Measurements from ENCODE around the gene WDR48.

WDR48 gene

DNA sequence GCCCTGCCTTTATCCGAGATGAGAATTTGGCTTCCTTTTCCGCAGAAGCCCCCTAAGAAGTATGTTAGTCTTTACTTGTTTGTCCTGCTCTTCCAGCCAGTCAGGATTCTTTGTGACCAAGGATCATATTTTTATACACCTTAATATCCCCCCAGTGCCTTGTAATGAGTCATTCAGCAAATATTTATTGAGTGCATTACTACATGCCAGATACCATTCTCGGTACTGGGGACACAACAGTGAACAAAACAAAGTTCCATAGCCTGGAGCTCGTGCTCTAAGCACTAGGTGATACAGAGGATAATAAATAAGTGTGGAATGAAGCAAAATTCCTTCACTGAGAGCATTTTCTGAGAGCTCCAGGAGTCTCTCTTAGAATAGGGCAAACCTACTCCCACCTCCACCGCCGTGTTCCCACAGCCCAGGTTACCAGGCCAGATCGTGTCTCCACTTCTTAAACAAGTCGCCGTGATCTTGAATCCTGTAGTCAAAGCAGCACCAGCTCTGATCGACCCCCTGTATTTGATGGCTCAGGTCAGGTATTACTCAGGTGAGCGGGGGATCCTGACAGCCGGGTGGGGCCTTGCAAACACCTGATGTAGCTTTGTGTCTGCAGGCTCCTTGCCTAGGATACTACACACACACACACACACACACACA, 74.2 kb downstream of the WDR48 start:
- no peaks in the 10 kb centered on the region for H3K9me3 Mint-ChIP-seq
- no peak for DNase-seq
- ATAC-seq (replicated peaks), result no peak
- no peaks in the 10 kb centered on the region for H3K27me3 Mint-ChIP-seq
- H3K4me1 Mint-ChIP-seq (ENCODE audit: low read depth in 2 of 2), result peaks cover 21 to 27% of the 10 kb centered on the region in 2 donors
- no peak overlapping the region for H3K27ac Mint-ChIP-seq
- no peak overlapping the region for H3K4me3 Mint-ChIP-seq
- peaks cover under 1% of the 10 kb centered on the region for H3K36me3 Mint-ChIP-seq (ENCODE audit: insufficient read depth)

DNA sequence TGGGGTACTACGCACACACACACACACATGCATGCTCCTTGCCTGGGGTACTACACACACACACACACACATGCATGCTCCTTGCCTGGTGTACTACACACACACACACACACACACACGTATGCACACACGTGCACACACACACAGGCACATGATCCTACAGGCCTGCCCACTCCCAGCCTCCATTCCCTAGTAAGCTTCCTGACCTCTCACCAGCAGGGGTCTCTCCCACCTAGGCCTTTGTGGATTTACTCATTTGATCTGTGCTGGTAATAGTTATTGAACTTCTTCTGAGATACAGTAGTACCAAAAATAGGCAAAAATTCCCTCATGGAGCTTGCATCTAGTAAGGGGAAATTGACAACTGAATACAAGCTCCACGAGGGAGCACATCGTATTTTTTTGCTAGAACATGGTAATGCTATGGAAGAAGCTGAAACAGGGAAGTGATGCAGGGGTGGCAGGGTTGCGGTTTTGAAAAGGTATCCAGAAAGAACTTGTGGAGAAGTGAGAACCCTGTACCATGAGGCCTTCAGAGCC, 74.8 kb downstream of the WDR48 start:
- no peak overlapping the region for H3K4me3 Mint-ChIP-seq
- no peaks in the 10 kb centered on the region for H3K27me3 Mint-ChIP-seq
- H3K4me1 Mint-ChIP-seq (ENCODE audit: low read depth in 2 of 2), result peaks cover 21 to 27% of the 10 kb centered on the region in 2 donors
- H3K9me3 Mint-ChIP-seq, result no peaks in the 10 kb centered on the region
- DNase-seq, result no peak
- no peak overlapping the region for H3K27ac Mint-ChIP-seq
- peaks cover 3% of the 10 kb centered on the region for H3K36me3 Mint-ChIP-seq (ENCODE audit: insufficient read depth)
- ATAC-seq (replicated peaks), result peak; percentile 25

DNA sequence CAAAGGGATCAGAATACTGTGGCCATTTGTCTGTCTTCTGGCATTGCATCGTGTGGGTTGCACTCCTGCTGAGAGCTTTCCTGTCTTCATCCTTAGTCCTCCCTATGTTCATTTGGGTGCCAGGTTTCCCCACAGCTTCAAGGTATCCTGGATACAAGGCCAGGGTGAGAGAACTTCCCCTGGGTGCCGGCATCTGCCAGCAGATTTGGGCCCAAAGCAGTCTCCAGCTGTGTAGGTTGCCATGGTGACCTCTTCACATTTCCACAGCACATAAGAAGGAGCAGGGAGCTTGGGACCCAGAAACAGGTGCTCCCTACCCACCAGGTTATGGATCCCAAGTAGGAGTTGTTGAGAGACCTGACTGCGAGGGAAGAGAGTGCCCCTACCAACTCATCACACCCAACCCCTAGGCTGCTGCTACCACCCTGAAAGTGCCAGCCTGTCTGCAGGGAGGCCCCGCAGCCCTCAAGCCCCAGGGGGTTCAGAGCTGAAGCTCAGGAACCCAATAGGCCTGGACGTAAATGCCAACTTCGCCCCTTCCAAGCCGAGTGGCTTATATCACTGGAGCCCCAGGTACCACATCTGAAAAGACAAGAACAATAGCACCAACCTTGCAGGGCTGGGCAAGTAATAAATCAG, 75.6 kb downstream of the WDR48 start:
- no peaks in the 10 kb centered on the region for H3K9me3 Mint-ChIP-seq
- H3K27ac Mint-ChIP-seq, result peak overlapping the region; percentile 41 to 68
- peaks cover 21 to 27% of the 10 kb centered on the region in 2 donors for H3K4me1 Mint-ChIP-seq (ENCODE audit: low read depth in 2 of 2)
- DNase-seq (no peak), ATAC-seq (replicated peaks) (peak; percentile 14)
- peak overlapping the region; percentile 36 to 44 for H3K4me3 Mint-ChIP-seq
- peaks cover 3% of the 10 kb centered on the region for H3K36me3 Mint-ChIP-seq (ENCODE audit: insufficient read depth)
- no peaks in the 10 kb centered on the region for H3K27me3 Mint-ChIP-seq

DNA sequence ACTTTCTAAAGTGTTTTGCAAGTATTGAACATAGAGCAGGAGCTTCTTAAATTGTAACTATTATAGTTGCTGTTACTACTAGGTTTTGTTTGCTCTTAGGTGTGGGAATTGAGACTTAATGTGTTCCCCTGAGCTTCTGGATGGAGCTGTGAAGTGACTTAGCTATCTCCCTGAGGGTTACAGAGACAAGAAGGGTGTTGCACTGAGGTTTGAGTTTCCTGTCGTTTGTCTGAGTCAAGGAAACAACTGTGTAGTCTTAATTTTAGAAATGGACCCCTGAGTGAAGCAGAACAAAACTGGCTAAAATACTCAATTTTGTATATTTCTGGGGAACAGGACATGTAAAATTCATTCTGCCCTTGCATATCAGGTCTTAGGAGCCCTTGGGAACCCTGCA, 76.1 kb downstream of the WDR48 start:
- H3K27me3 Mint-ChIP-seq, result no peaks in the 10 kb centered on the region
- ATAC-seq (replicated peaks), result peak; percentile 75
- H3K9me3 Mint-ChIP-seq, result no peaks in the 10 kb centered on the region
- H3K36me3 Mint-ChIP-seq (ENCODE audit: insufficient read depth), result peaks cover 3% of the 10 kb centered on the region
- peak overlapping the region; percentile 36 to 44 for H3K4me3 Mint-ChIP-seq
- DNase-seq, result no peak
- peak overlapping the region; percentile 41 to 68 for H3K27ac Mint-ChIP-seq
- peaks cover 21 to 27% of the 10 kb centered on the region in 2 donors for H3K4me1 Mint-ChIP-seq (ENCODE audit: low read depth in 2 of 2)

DNA sequence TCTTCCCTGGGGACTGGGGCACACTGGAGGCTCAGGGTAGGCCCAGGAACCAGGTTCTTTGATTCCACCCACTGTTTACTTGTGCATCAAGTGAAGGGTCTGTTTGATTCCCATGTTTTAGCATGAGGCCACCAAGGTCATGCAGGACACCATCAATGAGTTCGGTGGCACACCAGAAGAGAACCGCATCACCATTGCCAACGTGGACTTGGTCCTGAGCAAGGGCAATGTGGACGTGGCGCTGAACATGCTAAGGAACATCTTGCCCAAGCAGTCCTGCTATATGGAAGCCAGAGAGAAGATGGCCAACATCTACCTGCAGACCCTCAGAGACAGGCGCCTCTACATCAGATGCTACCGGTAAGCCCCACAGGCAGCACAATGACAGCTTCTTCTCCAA, 77.1 kb downstream of the WDR48 start:
- Mint-ChIP-seq H3K4me1 (ENCODE audit: low read depth in 2 of 2) (peaks cover 22 to 27% of the 10 kb centered on the region in 2 donors), H3K27me3 (no peaks in the 10 kb centered on the region), H3K9me3 (no peaks in the 10 kb centered on the region), H3K27ac (no peak overlapping the region), H3K36me3 (ENCODE audit: insufficient read depth) (peaks cover 9% of the 10 kb centered on the region), H3K4me3 (no peak overlapping the region)
- no peak for ATAC-seq (replicated peaks)
- DNase-seq, result no peak

DNA sequence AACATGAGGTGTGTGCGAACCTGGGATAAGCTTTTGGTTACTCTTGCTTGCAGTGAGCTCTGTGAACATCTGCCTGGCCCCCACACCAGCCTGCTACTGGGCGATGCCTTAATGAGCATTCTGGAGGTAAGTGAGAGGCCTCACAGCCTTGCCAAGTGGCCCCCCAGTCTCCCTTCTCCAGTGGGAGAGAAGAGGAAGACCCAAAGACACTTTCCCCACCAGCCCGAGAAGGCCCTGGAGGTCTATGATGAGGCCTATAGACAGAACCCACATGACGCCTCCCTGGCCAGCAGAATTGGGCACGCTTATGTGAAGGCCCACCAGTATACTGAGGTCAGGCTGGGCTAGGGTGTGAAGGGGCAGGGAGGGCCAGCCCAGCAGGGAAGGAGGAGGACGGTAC, 78.2 kb downstream of the WDR48 start:
- H3K27ac Mint-ChIP-seq, result peak overlapping the region in 1 of 2 donors; percentile 60
- no peaks in the 10 kb centered on the region for H3K27me3 Mint-ChIP-seq
- no peak for ATAC-seq (replicated peaks)
- H3K9me3 Mint-ChIP-seq, result no peaks in the 10 kb centered on the region
- peaks cover 17% of the 10 kb centered on the region for H3K36me3 Mint-ChIP-seq (ENCODE audit: insufficient read depth)
- H3K4me1 Mint-ChIP-seq (ENCODE audit: low read depth in 2 of 2), result peaks cover 22 to 27% of the 10 kb centered on the region in 2 donors
- DNase-seq, result no peak
- H3K4me3 Mint-ChIP-seq, result no peak overlapping the region

GRCh38 chr3:39130693-39131265, 79.0 kb downstream of the WDR48 start:
- Mint-ChIP-seq H3K4me3 (no peak overlapping the region), H3K27me3 (no peaks in the 10 kb centered on the region), H3K9me3 (no peaks in the 10 kb centered on the region), H3K27ac (peak overlapping the region in 1 of 2 donors; percentile 60), H3K36me3 (ENCODE audit: insufficient read depth) (peaks cover 22% of the 10 kb centered on the region), H3K4me1 (ENCODE audit: low read depth in 2 of 2) (peaks cover 22 to 27% of the 10 kb centered on the region in 2 donors)
- DNase-seq, result no peak
- no peak for ATAC-seq (replicated peaks)

DNA sequence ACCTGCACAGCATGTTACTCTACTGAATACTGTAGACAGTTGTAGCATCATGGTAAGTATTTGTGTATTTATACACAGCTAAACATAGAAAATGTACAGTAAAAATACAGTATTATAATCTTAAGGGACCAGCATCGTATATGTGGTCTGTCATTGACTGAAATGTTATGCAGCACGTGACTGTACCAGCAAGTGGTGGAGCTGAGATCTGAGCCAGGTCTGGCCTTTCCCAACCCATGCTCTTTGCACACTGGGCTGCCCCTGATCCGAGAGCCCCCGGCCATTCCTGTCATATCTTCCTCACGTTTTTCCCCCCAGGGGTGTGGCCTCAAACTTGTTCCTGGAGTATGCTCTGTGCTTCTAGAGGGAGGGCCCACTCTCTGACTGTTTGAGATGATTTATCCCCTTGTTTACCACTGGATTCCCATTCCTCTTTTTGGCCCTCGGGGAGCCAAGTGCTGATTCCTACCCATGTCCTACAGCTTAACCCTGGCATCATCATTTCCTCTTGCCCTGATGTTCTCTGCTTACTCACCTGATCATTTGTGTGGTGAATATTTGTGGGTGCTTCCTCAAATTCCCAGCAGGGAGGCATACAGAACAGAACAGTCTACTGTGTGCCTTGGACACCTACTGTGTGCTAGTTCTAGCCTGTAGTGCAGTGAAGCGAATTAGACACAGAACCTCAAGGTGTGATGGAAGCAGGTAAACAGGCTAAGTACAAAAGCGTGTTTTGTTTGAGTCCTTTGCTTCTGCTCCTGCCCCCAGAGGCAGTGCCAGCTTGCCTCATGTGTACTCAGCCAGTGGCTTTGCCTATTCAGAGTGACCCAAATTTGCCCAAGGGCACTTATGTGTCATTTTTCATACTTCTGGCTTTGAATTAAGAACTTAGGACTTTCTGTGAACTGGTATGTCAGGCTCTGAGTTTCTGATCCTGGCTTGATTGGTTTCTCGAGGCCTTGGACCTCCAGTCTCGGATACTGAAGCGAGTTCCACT, 80.6 kb downstream of the WDR48 start:
- no peaks in the 10 kb centered on the region for H3K9me3 Mint-ChIP-seq
- no peak overlapping the region for H3K27ac Mint-ChIP-seq
- H3K4me1 Mint-ChIP-seq (ENCODE audit: low read depth in 2 of 2), result peaks cover 16% of the 10 kb centered on the region in 2 donors
- peaks cover 37% of the 10 kb centered on the region for H3K36me3 Mint-ChIP-seq (ENCODE audit: insufficient read depth)
- DNase-seq (no peak), ATAC-seq (replicated peaks) (no peak)
- H3K27me3 Mint-ChIP-seq, result no peaks in the 10 kb centered on the region
- H3K4me3 Mint-ChIP-seq, result no peak overlapping the region

GRCh38 chr3:39133093-39133490, 81.3 kb downstream of the WDR48 start:
- no peaks in the 10 kb centered on the region for H3K9me3 Mint-ChIP-seq
- H3K4me3 Mint-ChIP-seq, result no peak overlapping the region
- H3K27ac Mint-ChIP-seq, result peak overlapping the region in 1 of 2 donors; percentile 49
- ATAC-seq (replicated peaks) (no peak), DNase-seq (no peak)
- no peaks in the 10 kb centered on the region for H3K27me3 Mint-ChIP-seq
- peaks cover 9% of the 10 kb centered on the region in 2 donors for H3K4me1 Mint-ChIP-seq (ENCODE audit: low read depth in 2 of 2)
- H3K36me3 Mint-ChIP-seq (ENCODE audit: insufficient read depth), result peaks cover 44% of the 10 kb centered on the region

GRCh38 chr3:39133822-39134221, 82.0 kb downstream of the WDR48 start:
- Mint-ChIP-seq H3K4me3 (no peak overlapping the region), H3K27ac (peak overlapping the region in 1 of 2 donors; percentile 49), H3K36me3 (ENCODE audit: insufficient read depth) (peaks cover 51% of the 10 kb centered on the region), H3K27me3 (no peaks in the 10 kb centered on the region), H3K4me1 (ENCODE audit: low read depth in 2 of 2) (peaks cover 3 to 5% of the 10 kb centered on the region in 2 donors), H3K9me3 (no peaks in the 10 kb centered on the region)
- DNase-seq, result no peak
- no peak for ATAC-seq (replicated peaks)

GRCh38 chr3:39134305-39134704, 82.5 kb downstream of the WDR48 start:
- ATAC-seq (replicated peaks), result no peak
- peaks cover 56% of the 10 kb centered on the region for H3K36me3 Mint-ChIP-seq (ENCODE audit: insufficient read depth)
- H3K27ac Mint-ChIP-seq, result peak overlapping the region in 1 of 2 donors; percentile 21
- H3K4me1 Mint-ChIP-seq (ENCODE audit: low read depth in 2 of 2), result peaks cover 3 to 5% of the 10 kb centered on the region in 2 donors
- H3K4me3 Mint-ChIP-seq, result no peak overlapping the region
- no peaks in the 10 kb centered on the region for H3K27me3 Mint-ChIP-seq
- H3K9me3 Mint-ChIP-seq, result no peaks in the 10 kb centered on the region
- DNase-seq, result no peak

- Mint-ChIP-seq H3K27ac (peak overlapping the region in 1 of 2 donors; percentile 6), H3K36me3 (ENCODE audit: insufficient read depth) (peaks cover 66% of the 10 kb centered on the region), H3K9me3 (no peaks in the 10 kb centered on the region), H3K27me3 (no peaks in the 10 kb centered on the region), H3K4me3 (no peak overlapping the region), H3K4me1 (ENCODE audit: low read depth in 2 of 2) (peaks cover 0 to 1% of the 10 kb centered on the region in 2 donors)
- DNase-seq (no peak), ATAC-seq (replicated peaks) (no peak)
Observed at GRCh38 chr3:39135170-39135805, 83.5 kb downstream of the WDR48 start.
